Measurements from ENCODE around the gene GTF2I.

DNA sequence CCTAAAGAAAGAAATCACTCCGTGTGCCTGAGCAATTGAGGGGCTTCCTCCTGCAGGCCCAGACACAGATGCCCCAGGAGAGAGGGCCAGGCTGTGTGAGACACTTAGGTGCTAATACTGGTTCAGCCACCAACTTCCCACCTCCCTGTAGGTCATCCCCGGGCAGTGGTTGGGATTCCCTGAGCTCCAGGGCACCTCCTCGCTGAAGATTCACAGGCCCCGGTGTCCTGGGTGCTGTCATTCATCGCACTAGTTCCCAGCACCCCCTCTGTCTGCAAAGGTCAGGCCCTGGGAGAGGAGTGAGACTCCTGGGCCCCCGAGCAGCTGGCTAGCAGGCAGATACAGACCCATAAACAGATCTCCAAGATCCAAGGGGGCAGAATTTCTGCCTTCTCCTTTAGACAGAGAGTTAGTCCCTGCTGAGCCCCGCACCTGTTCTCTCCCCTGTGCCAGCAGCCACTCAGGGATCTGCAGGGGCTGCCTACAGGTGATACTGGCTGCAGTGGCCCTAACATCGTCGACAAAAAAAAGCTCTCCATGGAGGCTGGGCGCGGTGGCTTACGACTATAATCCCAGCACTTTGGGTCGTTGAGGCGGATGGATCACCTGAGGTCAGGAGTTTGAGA is 38.2 kb upstream of the GTF2I start:
- TF ChIP-seq, protein P1, sequence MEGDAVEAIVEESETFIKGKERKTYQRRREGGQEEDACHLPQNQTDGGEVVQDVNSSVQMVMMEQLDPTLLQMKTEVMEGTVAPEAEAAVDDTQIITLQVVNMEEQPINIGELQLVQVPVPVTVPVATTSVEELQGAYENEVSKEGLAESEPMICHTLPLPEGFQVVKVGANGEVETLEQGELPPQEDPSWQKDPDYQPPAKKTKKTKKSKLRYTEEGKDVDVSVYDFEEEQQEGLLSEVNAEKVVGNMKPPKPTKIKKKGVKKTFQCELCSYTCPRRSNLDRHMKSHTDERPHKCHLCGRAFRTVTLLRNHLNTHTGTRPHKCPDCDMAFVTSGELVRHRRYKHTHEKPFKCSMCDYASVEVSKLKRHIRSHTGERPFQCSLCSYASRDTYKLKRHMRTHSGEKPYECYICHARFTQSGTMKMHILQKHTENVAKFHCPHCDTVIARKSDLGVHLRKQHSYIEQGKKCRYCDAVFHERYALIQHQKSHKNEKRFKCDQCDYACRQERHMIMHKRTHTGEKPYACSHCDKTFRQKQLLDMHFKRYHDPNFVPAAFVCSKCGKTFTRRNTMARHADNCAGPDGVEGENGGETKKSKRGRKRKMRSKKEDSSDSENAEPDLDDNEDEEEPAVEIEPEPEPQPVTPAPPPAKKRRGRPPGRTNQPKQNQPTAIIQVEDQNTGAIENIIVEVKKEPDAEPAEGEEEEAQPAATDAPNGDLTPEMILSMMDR (IDR thresholded peaks at IDR 0.05) = no peak
- no peak for TF ChIP-seq POLR2A (IDR thresholded peaks at IDR 0.05)

Data from lower leg skin (tissue), 3 donors.